HTR-8/SVneo (cell line): Measurements from ENCODE around the gene SHISA5.

ENCODE experiments used
- DNase-seq: peaks from one replicate; pipeline ENCODE4 v3.0.0; 2011; ENCODE audit warnings: low spot score, mixed read lengths; ENCODE audit not compliant: insufficient read length
- FAIRE-seq: peaks from 2 replicates; lab custom pipeline; 2011; peaks lifted over from hg19 to GRCh38; lab: Jason Lieb, UNC

The SHISA5 gene

GRCh38 chr3:48434591-48435222 lies 69.3 kb downstream of the SHISA5 start:
- FAIRE-seq (no peak), DNase-seq (no peak)

- FAIRE-seq (no peak), DNase-seq (no peak)
These were observed 70.4 kb downstream of the SHISA5 start for GRCh38 chr3:48433472-48434118.

- DNase-seq (no peak), FAIRE-seq (peak; percentile 38)
These were observed 71.3 kb downstream of the SHISA5 start for GRCh38 chr3:48432411-48433371.

- DNase-seq: no peak
- FAIRE-seq: no peak
These were observed 72.5 kb downstream of the SHISA5 start for GRCh38 chr3:48431224-48432029.

GRCh38 chr3:48430708-48431101 lies 73.3 kb downstream of the SHISA5 start:
- no peak for DNase-seq

GRCh38 chr3:48429960-48430707 lies 73.8 kb downstream of the SHISA5 start, which contains the start of gene PLXNB1:
Gene PLXNB1 (minus strand): TSS chr3:48430086. CDS start chr3:48424611, 5,475 bp downstream.
- peak; percentile 69 for DNase-seq
- FAIRE-seq: peak; percentile 58

More at GRCh38 chr3:48430708-48431101, 73.3 kb downstream of the SHISA5 start:
- no peak for FAIRE-seq

- FAIRE-seq: peak; percentile 51
- DNase-seq: peak; percentile 47
These were observed 74.5 kb downstream of the SHISA5 start for GRCh38 chr3:48429317-48429959.

GRCh38 chr3:48428572-48429316 lies 75.2 kb downstream of the SHISA5 start:
- peak; percentile 34 for DNase-seq

GRCh38 chr3:48428088-48428571 lies 75.8 kb downstream of the SHISA5 start:
- FAIRE-seq: no peak
- DNase-seq: no peak

More at GRCh38 chr3:48428572-48429316, 75.2 kb downstream of the SHISA5 start:
- FAIRE-seq: no peak

- FAIRE-seq (peak; percentile 23), DNase-seq (no peak)
These were observed 76.4 kb downstream of the SHISA5 start for GRCh38 chr3:48427630-48427962.

GRCh38 chr3:48426944-48427629 lies 76.9 kb downstream of the SHISA5 start:
- DNase-seq (no peak), FAIRE-seq (no peak)

- DNase-seq: no peak
- FAIRE-seq: no peak
These were observed 77.5 kb downstream of the SHISA5 start for GRCh38 chr3:48426401-48426909.

GRCh38 chr3:48425281-48425812 lies 78.6 kb downstream of the SHISA5 start:
- DNase-seq (no peak), FAIRE-seq (no peak)

- DNase-seq: no peak
- FAIRE-seq: no peak
These were observed 79.9 kb downstream of the SHISA5 start for GRCh38 chr3:48423883-48424695.

- no peak for FAIRE-seq
- DNase-seq: no peak
These were observed 80.6 kb downstream of the SHISA5 start for GRCh38 chr3:48423241-48423882.

- DNase-seq (no peak), FAIRE-seq (no peak)
These were observed 81.3 kb downstream of the SHISA5 start for GRCh38 chr3:48422681-48423080.
